Liver (tissue), 9 donors: ENCODE results near the gene NOX3. TPM values are rescaled to one million over a fixed set of nuclear protein-coding genes. Genes with fewer than 3 reads are reported as not detected.

Source experiments
- DNase-seq: peaks from one replicate; pipeline ENCODE4 v3.0.0-alpha.2; 2017; ENCODE audit warnings: low spot score
- H3K27ac ChIP-seq, 2 donors: one replicate each; pipeline ENCODE4 v1.7.0; 2013; ENCODE audit warnings: inconsistent platforms in 2 of 2, low read length in 2 of 2, control low read depth in 1 of 2, low read depth in 1 of 2, mild to moderate bottlenecking in 1 of 2
- H3K27me3 ChIP-seq, 4 donors: one replicate each; pipeline versions ENCODE4 v1.6.1 to v1.7.0; 2013; ENCODE audit warnings: low read length in 3 of 4, inconsistent platforms in 1 of 4, mild to moderate bottlenecking in 1 of 4, moderate library complexity in 1 of 4; ENCODE audit not compliant: control insufficient read depth in 4 of 4, insufficient read depth in 4 of 4
- H3K36me3 ChIP-seq, 4 donors: one replicate each; pipeline versions ENCODE4 v1.6.1 to v1.7.0; 2013; ENCODE audit warnings: low read length in 3 of 4, mild to moderate bottlenecking in 3 of 4, low read depth in 1 of 4, moderate library complexity in 1 of 4; ENCODE audit not compliant: control insufficient read depth in 4 of 4, insufficient read depth in 3 of 4
- H3K4me1 ChIP-seq, 4 donors: one replicate each; pipeline versions ENCODE4 v1.6.1 to v1.7.0; 2013; ENCODE audit warnings: low read length in 3 of 4, mild to moderate bottlenecking in 3 of 4, moderate library complexity in 1 of 4; ENCODE audit not compliant: control insufficient read depth in 4 of 4, insufficient read depth in 4 of 4
- H3K4me3 ChIP-seq, 3 donors: one replicate each; pipeline versions ENCODE4 v1.6.1 to v1.7.0; 2013; ENCODE audit warnings: low read length in 3 of 3, control low read depth in 1 of 3, low read depth in 1 of 3, mild to moderate bottlenecking in 1 of 3
- H3K9ac ChIP-seq, 2 donors: one replicate each; pipeline ENCODE4 v1.7.0; 2013; ENCODE audit warnings: low read length in 2 of 2, mild to moderate bottlenecking in 2 of 2, moderate library complexity in 2 of 2, control low read depth in 1 of 2, low read depth in 1 of 2
- H3K9me3 ChIP-seq, 4 donors: one replicate each; pipeline versions ENCODE4 v1.6.1 to v1.7.0; 2013; ENCODE audit warnings: low read length in 3 of 4; ENCODE audit not compliant: control insufficient read depth in 4 of 4
- EGR1 ChIP-seq, 2 donors: IDR thresholded peaks; 2 replicates each; pipeline ENCODE4 v1.6.1; 2016 to 2018; ENCODE audit warnings: antibody characterized with exemption in 2 of 2, low read depth in 2 of 2
- FOXA1 ChIP-seq: IDR thresholded peaks from 2 replicates; pipeline ENCODE4 v1.6.1; 2016; ENCODE audit warnings: antibody characterized with exemption
- HNF4G ChIP-seq: IDR thresholded peaks from 2 replicates; pipeline ENCODE4 v1.6.1; 2016; ENCODE audit warnings: antibody characterized with exemption
- JUND ChIP-seq, 2 donors: IDR thresholded peaks; 2 replicates each; pipeline ENCODE4 v1.6.1; 2016; ENCODE audit warnings: antibody characterized with exemption in 2 of 2
- MAX ChIP-seq: IDR thresholded peaks from 2 replicates; pipeline ENCODE4 v1.6.1; 2016; ENCODE audit warnings: antibody characterized with exemption
- NR2F2 ChIP-seq: IDR thresholded peaks from 2 replicates; pipeline ENCODE4 v1.6.1; 2016; ENCODE audit warnings: antibody characterized with exemption
- RAD21 ChIP-seq, 2 donors: IDR thresholded peaks; 2 replicates each; pipeline ENCODE4 v1.6.1; 2016; ENCODE audit warnings: antibody characterized with exemption in 2 of 2, mild to moderate bottlenecking in 2 of 2
- SP1 ChIP-seq: IDR thresholded peaks from 2 replicates; pipeline ENCODE4 v1.6.1; 2018; ENCODE audit warnings: antibody characterized with exemption, mild to moderate bottlenecking
- TAF1 ChIP-seq: conservative IDR thresholded peaks from 2 replicates; pipeline ENCODE4 v1.6.1; 2016; ENCODE audit warnings: antibody characterized with exemption, mild to moderate bottlenecking
- WGBS: extraction: QIAGEN DNeasy Blood & Tissue Kit; methylation state at CpG from one replicate; pipeline ENCODE4 v1.1.7; 2013; 5-methylcytosine and 5-hydroxymethylcytosine counted together
- polyA plus RNA-seq, 2 donors: library from polyadenylated mRNA; stranded (reverse) in 1 of 2; unstranded in 1 of 2; fragments of 200-250 nt in 1 of 2; fragments of >200 nt in 1 of 2; fragmentation: Nextera tagmentation in 1 of 2; extraction: Ambion mirVana in 1 of 2; gene quantifications; one replicate each; pipeline versions ENCODE4 v1.2.1 to v1.2.3, GENCODE V29; 2013 to 2015
- total RNA-seq, 2 donors: library from RNA; depleted of rRNA; stranded (reverse); fragments of >200 nt; gene quantifications; one replicate each; pipeline ENCODE4 v1.2.3, GENCODE V29; 2014
- TF ChIP-seq, protein P1 (sequence below): fragments of 150-350 bp; IDR thresholded peaks from 2 replicates; pipeline ENCODE4 v1.5.1; 2017; ENCODE audit warnings: improper control_type of control experiment, low read depth, low read length; ENCODE audit not compliant: missing input control
- TF ChIP-seq, protein P2 (sequence below): IDR thresholded peaks from 2 replicates; pipeline ENCODE4 v1.6.1; 2016; ENCODE audit warnings: antibody characterized with exemption
- TF ChIP-seq, protein P3 (sequence below): IDR thresholded peaks from 2 replicates; pipeline ENCODE4 v1.6.1; 2016; ENCODE audit warnings: antibody characterized with exemption, mild to moderate bottlenecking
- TF ChIP-seq, protein P4 (sequence below): IDR thresholded peaks from 2 replicates; pipeline ENCODE4 v1.6.1; 2016; ENCODE audit warnings: antibody characterized with exemption
- donor health status: healthy.
- donor health status: healthy.
- donor health status: healthy.
- donor health status: healthy.
- donor health status: healthy.

The NOX3 gene
- total and polyA plus RNA-seq, 4 donors = not detected

GRCh38 chr6:155412335-155412734 is 43.3 kb downstream of the NOX3 start:
- 93% methylated on average over 1 of the region's 1 CpG for WGBS
- no peak for DNase-seq

GRCh38 chr6:155411154-155412052 is 44.2 kb downstream of the NOX3 start:
- Histone ChIP-seq H3K27me3 (no peaks in the 10 kb centered on the region), H3K9ac (no peak overlapping the region), H3K4me1 (no peaks in the 10 kb centered on the region), H3K27ac (no peak overlapping the region), H3K9me3 (no peaks in the 10 kb centered on the region), H3K4me3 (no peak overlapping the region), H3K36me3 (no peaks in the 10 kb centered on the region)
- WGBS = 78% methylated on average over 10 of the region's 10 CpGs
- DNase-seq = no peak
- no peak for TF ChIP-seq MAX
- TF ChIP-seq TAF1 = no peak
- TF ChIP-seq, protein P1, sequence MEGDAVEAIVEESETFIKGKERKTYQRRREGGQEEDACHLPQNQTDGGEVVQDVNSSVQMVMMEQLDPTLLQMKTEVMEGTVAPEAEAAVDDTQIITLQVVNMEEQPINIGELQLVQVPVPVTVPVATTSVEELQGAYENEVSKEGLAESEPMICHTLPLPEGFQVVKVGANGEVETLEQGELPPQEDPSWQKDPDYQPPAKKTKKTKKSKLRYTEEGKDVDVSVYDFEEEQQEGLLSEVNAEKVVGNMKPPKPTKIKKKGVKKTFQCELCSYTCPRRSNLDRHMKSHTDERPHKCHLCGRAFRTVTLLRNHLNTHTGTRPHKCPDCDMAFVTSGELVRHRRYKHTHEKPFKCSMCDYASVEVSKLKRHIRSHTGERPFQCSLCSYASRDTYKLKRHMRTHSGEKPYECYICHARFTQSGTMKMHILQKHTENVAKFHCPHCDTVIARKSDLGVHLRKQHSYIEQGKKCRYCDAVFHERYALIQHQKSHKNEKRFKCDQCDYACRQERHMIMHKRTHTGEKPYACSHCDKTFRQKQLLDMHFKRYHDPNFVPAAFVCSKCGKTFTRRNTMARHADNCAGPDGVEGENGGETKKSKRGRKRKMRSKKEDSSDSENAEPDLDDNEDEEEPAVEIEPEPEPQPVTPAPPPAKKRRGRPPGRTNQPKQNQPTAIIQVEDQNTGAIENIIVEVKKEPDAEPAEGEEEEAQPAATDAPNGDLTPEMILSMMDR = no peak
- TF ChIP-seq HNF4G = no peak
- TF ChIP-seq RAD21 (IDR thresholded peaks at IDR 0.05) = no peak
- TF ChIP-seq EGR1 (IDR thresholded peaks at IDR 0.05; ENCODE audit: low read depth in 2 of 2) = no peak
- TF ChIP-seq, protein P2, sequence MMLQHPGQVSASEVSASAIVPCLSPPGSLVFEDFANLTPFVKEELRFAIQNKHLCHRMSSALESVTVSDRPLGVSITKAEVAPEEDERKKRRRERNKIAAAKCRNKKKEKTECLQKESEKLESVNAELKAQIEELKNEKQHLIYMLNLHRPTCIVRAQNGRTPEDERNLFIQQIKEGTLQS = no peak
- TF ChIP-seq FOXA1 = no peak
- TF ChIP-seq NR2F2 = no peak
- TF ChIP-seq SP1 = no peak

More at GRCh38 chr6:155412335-155412734, 43.3 kb downstream of the NOX3 start:
- Histone ChIP-seq H3K27ac (no peak overlapping the region), H3K4me3 (no peak overlapping the region), H3K9me3 (no peaks in the 10 kb centered on the region), H3K9ac (no peak overlapping the region), H3K36me3 (no peaks in the 10 kb centered on the region), H3K27me3 (no peaks in the 10 kb centered on the region), H3K4me1 (no peaks in the 10 kb centered on the region)
- no peak for TF ChIP-seq NR2F2
- TF ChIP-seq, protein P1 = no peak
- TF ChIP-seq JUND (IDR thresholded peaks at IDR 0.05) = no peak
- TF ChIP-seq, protein P3, sequence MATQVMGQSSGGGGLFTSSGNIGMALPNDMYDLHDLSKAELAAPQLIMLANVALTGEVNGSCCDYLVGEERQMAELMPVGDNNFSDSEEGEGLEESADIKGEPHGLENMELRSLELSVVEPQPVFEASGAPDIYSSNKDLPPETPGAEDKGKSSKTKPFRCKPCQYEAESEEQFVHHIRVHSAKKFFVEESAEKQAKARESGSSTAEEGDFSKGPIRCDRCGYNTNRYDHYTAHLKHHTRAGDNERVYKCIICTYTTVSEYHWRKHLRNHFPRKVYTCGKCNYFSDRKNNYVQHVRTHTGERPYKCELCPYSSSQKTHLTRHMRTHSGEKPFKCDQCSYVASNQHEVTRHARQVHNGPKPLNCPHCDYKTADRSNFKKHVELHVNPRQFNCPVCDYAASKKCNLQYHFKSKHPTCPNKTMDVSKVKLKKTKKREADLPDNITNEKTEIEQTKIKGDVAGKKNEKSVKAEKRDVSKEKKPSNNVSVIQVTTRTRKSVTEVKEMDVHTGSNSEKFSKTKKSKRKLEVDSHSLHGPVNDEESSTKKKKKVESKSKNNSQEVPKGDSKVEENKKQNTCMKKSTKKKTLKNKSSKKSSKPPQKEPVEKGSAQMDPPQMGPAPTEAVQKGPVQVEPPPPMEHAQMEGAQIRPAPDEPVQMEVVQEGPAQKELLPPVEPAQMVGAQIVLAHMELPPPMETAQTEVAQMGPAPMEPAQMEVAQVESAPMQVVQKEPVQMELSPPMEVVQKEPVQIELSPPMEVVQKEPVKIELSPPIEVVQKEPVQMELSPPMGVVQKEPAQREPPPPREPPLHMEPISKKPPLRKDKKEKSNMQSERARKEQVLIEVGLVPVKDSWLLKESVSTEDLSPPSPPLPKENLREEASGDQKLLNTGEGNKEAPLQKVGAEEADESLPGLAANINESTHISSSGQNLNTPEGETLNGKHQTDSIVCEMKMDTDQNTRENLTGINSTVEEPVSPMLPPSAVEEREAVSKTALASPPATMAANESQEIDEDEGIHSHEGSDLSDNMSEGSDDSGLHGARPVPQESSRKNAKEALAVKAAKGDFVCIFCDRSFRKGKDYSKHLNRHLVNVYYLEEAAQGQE = peak; percentile 17
- no peak for TF ChIP-seq MAX
- TF ChIP-seq, protein P4, sequence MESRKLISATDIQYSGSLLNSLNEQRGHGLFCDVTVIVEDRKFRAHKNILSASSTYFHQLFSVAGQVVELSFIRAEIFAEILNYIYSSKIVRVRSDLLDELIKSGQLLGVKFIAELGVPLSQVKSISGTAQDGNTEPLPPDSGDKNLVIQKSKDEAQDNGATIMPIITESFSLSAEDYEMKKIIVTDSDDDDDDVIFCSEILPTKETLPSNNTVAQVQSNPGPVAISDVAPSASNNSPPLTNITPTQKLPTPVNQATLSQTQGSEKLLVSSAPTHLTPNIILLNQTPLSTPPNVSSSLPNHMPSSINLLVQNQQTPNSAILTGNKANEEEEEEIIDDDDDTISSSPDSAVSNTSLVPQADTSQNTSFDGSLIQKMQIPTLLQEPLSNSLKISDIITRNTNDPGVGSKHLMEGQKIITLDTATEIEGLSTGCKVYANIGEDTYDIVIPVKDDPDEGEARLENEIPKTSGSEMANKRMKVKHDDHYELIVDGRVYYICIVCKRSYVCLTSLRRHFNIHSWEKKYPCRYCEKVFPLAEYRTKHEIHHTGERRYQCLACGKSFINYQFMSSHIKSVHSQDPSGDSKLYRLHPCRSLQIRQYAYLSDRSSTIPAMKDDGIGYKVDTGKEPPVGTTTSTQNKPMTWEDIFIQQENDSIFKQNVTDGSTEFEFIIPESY = no peak
- TF ChIP-seq RAD21 (IDR thresholded peaks at IDR 0.05) = no peak
- no peak for TF ChIP-seq EGR1 (IDR thresholded peaks at IDR 0.05; ENCODE audit: low read depth in 2 of 2)
